ENCODE measurements around the gene APOL4.
A peak's percentile ranks its signal among the peaks of the same experiment; 100 is the strongest.
"Not testable (repeated sequence)": the region's sequence is repeated elsewhere in the genome, so short reads cannot be mapped to it uniquely, and the experiment has no call there.

Gene APOL4, protein sequence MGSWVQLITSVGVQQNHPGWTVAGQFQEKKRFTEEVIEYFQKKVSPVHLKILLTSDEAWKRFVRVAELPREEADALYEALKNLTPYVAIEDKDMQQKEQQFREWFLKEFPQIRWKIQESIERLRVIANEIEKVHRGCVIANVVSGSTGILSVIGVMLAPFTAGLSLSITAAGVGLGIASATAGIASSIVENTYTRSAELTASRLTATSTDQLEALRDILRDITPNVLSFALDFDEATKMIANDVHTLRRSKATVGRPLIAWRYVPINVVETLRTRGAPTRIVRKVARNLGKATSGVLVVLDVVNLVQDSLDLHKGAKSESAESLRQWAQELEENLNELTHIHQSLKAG

GRCh38 chr22:36201630-36202319 lies at the start of gene APOL4:
Gene APOL4, minus strand, starts transcription at chr22:36201809. Its CDS starts 75 bp downstream, at chr22:36201734.
- H3K4me3 ChIP-seq (ENCODE audit: low read length) = no peak within 1 kb of the TSS; the same call in 1 of the 2 replicates
- TF ChIP-seq, protein P1, sequence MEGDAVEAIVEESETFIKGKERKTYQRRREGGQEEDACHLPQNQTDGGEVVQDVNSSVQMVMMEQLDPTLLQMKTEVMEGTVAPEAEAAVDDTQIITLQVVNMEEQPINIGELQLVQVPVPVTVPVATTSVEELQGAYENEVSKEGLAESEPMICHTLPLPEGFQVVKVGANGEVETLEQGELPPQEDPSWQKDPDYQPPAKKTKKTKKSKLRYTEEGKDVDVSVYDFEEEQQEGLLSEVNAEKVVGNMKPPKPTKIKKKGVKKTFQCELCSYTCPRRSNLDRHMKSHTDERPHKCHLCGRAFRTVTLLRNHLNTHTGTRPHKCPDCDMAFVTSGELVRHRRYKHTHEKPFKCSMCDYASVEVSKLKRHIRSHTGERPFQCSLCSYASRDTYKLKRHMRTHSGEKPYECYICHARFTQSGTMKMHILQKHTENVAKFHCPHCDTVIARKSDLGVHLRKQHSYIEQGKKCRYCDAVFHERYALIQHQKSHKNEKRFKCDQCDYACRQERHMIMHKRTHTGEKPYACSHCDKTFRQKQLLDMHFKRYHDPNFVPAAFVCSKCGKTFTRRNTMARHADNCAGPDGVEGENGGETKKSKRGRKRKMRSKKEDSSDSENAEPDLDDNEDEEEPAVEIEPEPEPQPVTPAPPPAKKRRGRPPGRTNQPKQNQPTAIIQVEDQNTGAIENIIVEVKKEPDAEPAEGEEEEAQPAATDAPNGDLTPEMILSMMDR (conservative IDR thresholded peaks at IDR 0.05; ENCODE audit: low read length) = peak; percentile 5; the same call in 1 of the 2 replicates
- DNase-seq (ENCODE audit: low read depth) = peak; percentile 60

GRCh38 chr22:36250292-36250960 lies 48.8 kb upstream of the APOL4 start:
- not testable (repeated sequence) for H3K4me3 ChIP-seq (ENCODE audit: low read length); DNase-seq (ENCODE audit: low read depth)

- DNase-seq (ENCODE audit: low read depth) = no peak
- H3K4me3 ChIP-seq (ENCODE audit: low read length) = no peak overlapping the region
- TF ChIP-seq, protein P1 (conservative IDR thresholded peaks at IDR 0.05; ENCODE audit: low read length) = no peak
Measured at GRCh38 chr22:36249160-36249559, 47.6 kb upstream of the APOL4 start.

- H3K4me3 ChIP-seq (ENCODE audit: low read length) = no peak overlapping the region
- no peak for DNase-seq (ENCODE audit: low read depth)
- TF ChIP-seq, protein P1 (conservative IDR thresholded peaks at IDR 0.05; ENCODE audit: low read length) = no peak
Measured at GRCh38 chr22:36247955-36248354, 46.3 kb upstream of the APOL4 start.

- TF ChIP-seq, protein P1 (conservative IDR thresholded peaks at IDR 0.05; ENCODE audit: low read length) = no peak
- no peak for DNase-seq (ENCODE audit: low read depth)
- no peak overlapping the region for H3K4me3 ChIP-seq (ENCODE audit: low read length)
Measured at GRCh38 chr22:36246718-36247117, 45.1 kb upstream of the APOL4 start.

DNA sequence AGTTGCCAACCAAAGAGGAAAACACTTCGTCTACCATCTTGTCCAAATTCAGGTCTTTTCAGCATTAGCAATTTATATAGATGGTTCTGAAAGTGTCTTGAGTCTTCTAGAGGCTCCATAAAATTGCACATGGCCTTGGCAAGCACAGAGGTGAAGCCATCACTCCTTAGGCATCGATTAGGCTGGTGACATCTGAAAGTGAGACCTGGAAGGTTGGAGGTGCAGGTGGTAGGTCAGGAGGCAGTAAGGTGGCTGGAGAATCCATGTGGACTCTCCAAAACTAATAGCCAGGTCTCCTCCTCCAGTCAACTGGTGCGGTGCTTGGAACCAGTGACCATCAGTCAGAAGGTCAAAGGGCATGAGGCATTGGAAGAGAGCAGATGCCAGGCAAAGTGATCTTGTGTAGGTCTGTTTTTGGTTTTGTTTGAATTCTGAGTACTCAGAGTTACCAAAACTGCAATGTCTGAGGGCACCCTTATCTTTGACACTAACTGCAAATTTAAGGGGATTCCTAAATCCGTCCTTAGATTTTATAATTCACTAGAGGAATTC lies 44.3 kb upstream of the APOL4 start:
- DNase-seq (ENCODE audit: low read depth) = no peak
- TF ChIP-seq, protein P1 (conservative IDR thresholded peaks at IDR 0.05; ENCODE audit: low read length) = no peak
- no peak overlapping the region for H3K4me3 ChIP-seq (ENCODE audit: low read length)

All from AG10803 (cell line).